ENCODE data around the gene MORN4. TPM values are rescaled to one million over a fixed set of nuclear protein-coding genes. Genes with fewer than 3 reads are reported as not detected.
A peak's percentile ranks its signal among the peaks of the same experiment; 100 is the strongest.

Gene MORN4
- total and polyA plus RNA-seq, 9 of the 15 experiments (the other 6 are each of a cell fraction or from before 2014, with no cell fraction given) = 8.3 to 23.9 (median 11.7) TPM

DNA sequence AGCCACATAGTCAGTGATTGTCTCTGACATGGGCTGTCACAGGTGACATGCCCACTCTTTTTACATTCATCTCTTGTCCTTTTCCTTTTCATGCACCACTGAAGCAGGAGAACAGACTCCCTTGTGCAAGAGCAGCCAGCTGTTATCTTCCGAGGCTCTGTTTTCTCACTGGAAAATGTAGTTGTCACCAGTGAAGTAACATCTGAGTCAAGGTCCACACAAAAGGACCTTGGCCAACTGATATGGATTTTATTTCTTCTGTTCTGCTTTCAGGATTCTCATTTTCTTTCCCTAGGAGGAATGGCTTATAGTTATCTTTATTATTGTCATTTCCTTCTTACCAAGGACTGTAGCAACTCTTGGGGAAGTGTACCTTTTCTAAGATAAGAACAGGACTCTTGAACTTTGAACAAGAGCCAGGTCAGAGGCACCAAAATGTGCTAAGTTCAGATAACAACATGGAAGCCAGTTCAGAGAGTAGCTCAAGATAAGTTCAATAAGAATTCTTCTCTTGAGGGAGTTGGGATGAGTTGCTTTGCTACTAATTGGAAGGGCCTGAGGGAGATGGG is 31.1 kb upstream of the MORN4 start:
- Histone ChIP-seq H3K4me3 (no peak overlapping the region), H3K4me2 (ENCODE audit: insufficient read depth, low read length) (peak overlapping the region; percentile 51), H3K27ac (ENCODE audit: extremely low read depth, low read depth, low read length) (peak overlapping the region; percentile 67), H2AFZ (ENCODE audit: low read depth, low read length) (no peak overlapping the region), H3K79me2 (ENCODE audit: control insufficient read depth, insufficient read depth, low read length) (no peaks in the 10 kb centered on the region; the same call in 2 of the 3 replicates), H3K27me3 (ENCODE audit: control insufficient read depth in 2 of 2, insufficient read depth in 2 of 2, low read length in 2 of 2) (no peaks in the 10 kb centered on the region), H3K4me1 (replicated peaks in 1 of 2; ENCODE audit: control insufficient read depth in 2 of 2, insufficient read depth in 2 of 2, low read length in 2 of 2) (peaks cover 31 to 42% of the 10 kb centered on the region in 2 experiments), H3K36me3 (ENCODE audit: control insufficient read depth, insufficient read depth, low read length) (peaks cover 55% of the 10 kb centered on the region), H3K9ac (ENCODE audit: insufficient read depth in 1 of 2, low read depth in 2 of 2, low read length in 2 of 2) (peak overlapping the region in 1 of 2 experiments; percentile 14; a peak in 1 of 4 replicates), H3K9me1 (ENCODE audit: control insufficient read depth, insufficient read depth, low read length) (no peaks in the 10 kb centered on the region), H4K20me1 (replicated peaks; ENCODE audit: control insufficient read depth, insufficient read depth, low read length) (0 out of 2 replicates have a peak, but pooled peaks cover 3% of the 10 kb centered on the region), H3K9me3 (replicated peaks; ENCODE audit: control insufficient read depth, insufficient read depth, low read depth, low read length) (no peaks in the 10 kb centered on the region)
- no TSS peak for BruUV-seq (replicated peaks)
- DNase-seq (ENCODE audit: extremely low read depth in 1 of 4, low spot score in 3 of 4) (peak; percentile 48 to 88 (median 64)), ATAC-seq (peak; percentile 92), FAIRE-seq (peak; percentile 95)
- ChIA-PET POLR2A (interaction anchor here (0.6 to 1.1 kb wide), 8 partner anchors 10 to 620 kb away, joined by 3 to 7 read pairs (median 4); partner anchors contain the start of gene PI4K2A), CTCF (ENCODE audit: low intra/inter-chr PET ratio) (no interaction called here)
- intact Hi-C loops (cut with micrococcal nuclease) (no loop called here), in situ Hi-C loops (cut with MboI) (no loop called here)
- 0% methylated on average over 1 of the region's 1 CpG for WGBS (ENCODE audit: insufficient coverage, low coverage, missing lambda C conversion rate)
- no peak for TF ChIP-seq ZC3H4 (CRISPR knock-in tag; IDR thresholded peaks at IDR 0.05; ENCODE audit: borderline replicate concordance)
- TF ChIP-seq KDM2B (CRISPR knock-in tag; IDR thresholded peaks at IDR 0.05) = no peak
- TF ChIP-seq, protein P1, sequence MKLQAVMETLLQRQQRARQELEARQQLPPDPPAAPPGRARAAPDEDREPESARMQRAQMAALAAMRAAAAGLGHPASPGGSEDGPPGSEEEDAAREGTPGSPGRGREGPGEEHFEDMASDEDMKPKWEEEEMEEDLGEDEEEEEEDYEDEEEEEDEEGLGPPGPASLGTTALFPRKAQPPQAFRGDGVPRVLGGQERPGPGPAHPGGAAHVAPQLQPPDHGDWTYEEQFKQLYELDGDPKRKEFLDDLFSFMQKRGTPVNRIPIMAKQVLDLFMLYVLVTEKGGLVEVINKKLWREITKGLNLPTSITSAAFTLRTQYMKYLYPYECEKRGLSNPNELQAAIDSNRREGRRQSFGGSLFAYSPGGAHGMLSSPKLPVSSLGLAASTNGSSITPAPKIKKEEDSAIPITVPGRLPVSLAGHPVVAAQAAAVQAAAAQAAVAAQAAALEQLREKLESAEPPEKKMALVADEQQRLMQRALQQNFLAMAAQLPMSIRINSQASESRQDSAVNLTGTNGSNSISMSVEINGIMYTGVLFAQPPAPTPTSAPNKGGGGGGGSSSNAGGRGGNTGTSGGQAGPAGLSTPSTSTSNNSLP (IDR thresholded peaks at IDR 0.05; ENCODE audit: borderline replicate concordance, low read depth, low read length) = peak; percentile 93
- no peak for TF ChIP-seq CBX5 (IDR thresholded peaks at IDR 0.05; ENCODE audit: borderline replicate concordance, low read depth)
- TF ChIP-seq NCOA2 (IDR thresholded peaks at IDR 0.05; ENCODE audit: partially characterized antibody in 2 of 2) = peak in 1 of 2 experiments; percentile 47
- peak; percentile 44 for TF ChIP-seq CXXC5 (CRISPR knock-in tag; IDR thresholded peaks at IDR 0.05)
- TF ChIP-seq, protein P2, sequence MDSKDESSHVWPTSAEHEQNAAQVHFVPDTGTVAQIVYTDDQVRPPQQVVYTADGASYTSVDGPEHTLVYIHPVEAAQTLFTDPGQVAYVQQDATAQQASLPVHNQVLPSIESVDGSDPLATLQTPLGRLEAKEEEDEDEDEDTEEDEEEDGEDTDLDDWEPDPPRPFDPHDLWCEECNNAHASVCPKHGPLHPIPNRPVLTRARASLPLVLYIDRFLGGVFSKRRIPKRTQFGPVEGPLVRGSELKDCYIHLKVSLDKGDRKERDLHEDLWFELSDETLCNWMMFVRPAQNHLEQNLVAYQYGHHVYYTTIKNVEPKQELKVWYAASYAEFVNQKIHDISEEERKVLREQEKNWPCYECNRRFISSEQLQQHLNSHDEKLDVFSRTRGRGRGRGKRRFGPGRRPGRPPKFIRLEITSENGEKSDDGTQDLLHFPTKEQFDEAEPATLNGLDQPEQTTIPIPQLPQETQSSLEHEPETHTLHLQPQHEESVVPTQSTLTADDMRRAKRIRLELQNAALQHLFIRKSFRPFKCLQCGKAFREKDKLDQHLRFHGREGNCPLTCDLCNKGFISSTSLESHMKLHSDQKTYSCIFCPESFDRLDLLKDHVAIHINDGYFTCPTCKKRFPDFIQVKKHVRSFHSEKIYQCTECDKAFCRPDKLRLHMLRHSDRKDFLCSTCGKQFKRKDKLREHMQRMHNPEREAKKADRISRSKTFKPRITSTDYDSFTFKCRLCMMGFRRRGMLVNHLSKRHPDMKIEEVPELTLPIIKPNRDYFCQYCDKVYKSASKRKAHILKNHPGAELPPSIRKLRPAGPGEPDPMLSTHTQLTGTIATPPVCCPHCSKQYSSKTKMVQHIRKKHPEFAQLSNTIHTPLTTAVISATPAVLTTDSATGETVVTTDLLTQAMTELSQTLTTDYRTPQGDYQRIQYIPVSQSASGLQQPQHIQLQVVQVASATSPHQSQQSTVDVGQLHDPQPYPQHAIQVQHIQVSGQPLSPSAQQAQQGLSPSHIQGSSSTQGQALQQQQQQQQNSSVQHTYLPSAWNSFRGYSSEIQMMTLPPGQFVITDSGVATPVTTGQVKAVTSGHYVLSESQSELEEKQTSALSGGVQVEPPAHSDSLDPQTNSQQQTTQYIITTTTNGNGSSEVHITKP (IDR thresholded peaks at IDR 0.05; ENCODE audit: partially characterized antibody) = peak; percentile 47
- TF ChIP-seq EP300 (IDR thresholded peaks at IDR 0.05; ENCODE audit: low read length) = peak; percentile 89
- no peak for TF ChIP-seq DDX20 (tag; IDR thresholded peaks at IDR 0.05; ENCODE audit: low read depth)
- no peak for TF ChIP-seq TRIM28 (IDR thresholded peaks at IDR 0.05)
- TF ChIP-seq CBX8 (IDR thresholded peaks at IDR 0.05; ENCODE audit: borderline replicate concordance, extremely low read depth, low read depth, low read length, poor library complexity, severe bottlenecking) = no peak
- no peak for TF ChIP-seq ZNF583 (CRISPR knock-in tag; IDR thresholded peaks at IDR 0.05)
- 0 out of 4 replicates have a peak, but pooled peaks of 1 of the 2 experiments have one; percentile 21 for TF ChIP-seq NONO (IDR thresholded peaks at IDR 0.05; ENCODE audit: low read depth in 2 of 2, low read length in 1 of 2)
- no peak for TF ChIP-seq GABPB1 (CRISPR knock-in tag; IDR thresholded peaks at IDR 0.05)
- peak; percentile 63 for TF ChIP-seq NR2C1 (IDR thresholded peaks at IDR 0.05)
- peak; percentile 75 for TF ChIP-seq NR2C1 (tag; IDR thresholded peaks at IDR 0.05)
- TF ChIP-seq, protein P3, sequence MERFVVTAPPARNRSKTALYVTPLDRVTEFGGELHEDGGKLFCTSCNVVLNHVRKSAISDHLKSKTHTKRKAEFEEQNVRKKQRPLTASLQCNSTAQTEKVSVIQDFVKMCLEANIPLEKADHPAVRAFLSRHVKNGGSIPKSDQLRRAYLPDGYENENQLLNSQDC (CRISPR knock-in tag; IDR thresholded peaks at IDR 0.05) = no peak
- no peak for TF ChIP-seq ZKSCAN3 (CRISPR knock-in tag; IDR thresholded peaks at IDR 0.05)
